C4-2B (cell line): ENCODE measurements around the gene ITPKB.

Source experiments
- CTCF ChIP-seq: fragments of 450-650 bp; conservative IDR thresholded peaks from 2 replicates; pipeline ENCODE4 v1.5.1; 2017; ENCODE audit warnings: mild to moderate bottlenecking
- ZFX ChIP-seq: fragments of 450-650 bp; IDR thresholded peaks from 2 replicates; pipeline ENCODE4 v1.6.1; 2017

- TF ChIP-seq CTCF (no peak), ZFX (no peak)
Observed at GRCh38 chr1:226751214-226751613, 12.1 kb upstream of the ITPKB start.
